A549 (cell line): Measurements from ENCODE around the gene HBG2.

Experiments used
- ATOH8 ChIP-seq: fragments of 250-450 bp; sonication (Bioruptor Pico); IDR thresholded peaks from 2 replicates; pipeline ENCODE4 v1.5.0; 2020; ENCODE audit warnings: low read depth, mild to moderate bottlenecking, moderate library complexity
- CTCF ChIP-seq: fragments of >200 bp; sonication (Bioruptor Twin); formaldehyde crosslinking; IDR thresholded peaks from 3 replicates; pipeline ENCODE4 v1.5.1; 2016
- NR3C1 ChIP-seq: fragments of >200 bp; sonication (Bioruptor Twin); formaldehyde crosslinking; IDR thresholded peaks from 3 replicates; pipeline ENCODE4 v1.6.1; 2017
- POLR2A ChIP-seq: IDR thresholded peaks from 2 replicates; pipeline ENCODE4 v1.6.1; 2012; ENCODE audit warnings: mild to moderate bottlenecking, low read length
- RAD21 ChIP-seq, 2 experiments: fragments of >200 bp in 1 of 2; sonication (Bioruptor Twin) in 1 of 2; formaldehyde crosslinking in 1 of 2; IDR thresholded peaks in 1 of 2; conservative IDR thresholded peaks in 1 of 2; 2 replicates in 1 of 2; 3 replicates in 1 of 2; pipeline ENCODE4 v1.6.1; 2012 to 2018; ENCODE audit warnings: inconsistent platforms in 1 of 2
- SMC3 ChIP-seq: fragments of >200 bp; sonication (Bioruptor Twin); formaldehyde crosslinking; IDR thresholded peaks from 3 replicates; pipeline ENCODE4 v1.6.1; 2018; ENCODE audit warnings: inconsistent platforms
- ZFP36 ChIP-seq: fragments of 450-650 bp; IDR thresholded peaks from 2 replicates; pipeline ENCODE4 v1.6.1; 2014; ENCODE audit warnings: borderline replicate concordance; ENCODE audit not compliant: partially characterized antibody
- TF ChIP-seq, protein P1 (sequence below): IDR thresholded peaks from 2 replicates; pipeline ENCODE4 v1.6.1; 2012; ENCODE audit warnings: low read depth, borderline replicate concordance

DNA sequence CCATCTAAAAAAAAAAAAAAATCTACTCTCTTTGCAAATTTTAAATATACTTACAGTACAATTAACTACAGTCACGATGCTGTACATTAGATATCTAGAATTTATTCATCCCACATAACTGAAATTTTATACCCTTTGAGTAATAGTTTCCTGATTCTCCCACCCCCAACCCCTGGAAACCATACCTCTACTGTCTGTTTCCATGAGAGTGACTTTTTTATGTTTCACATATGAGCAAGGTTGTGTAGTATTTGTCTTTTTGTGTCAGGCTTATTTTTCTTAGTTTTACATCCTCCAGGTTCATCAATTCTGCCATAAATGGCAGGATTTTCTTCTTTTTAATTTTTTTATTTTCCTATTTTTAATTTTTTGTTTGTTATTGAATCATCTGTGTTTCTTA, 30.9 kb downstream of the HBG2 start:
- TF ChIP-seq POLR2A (no peak), ZFP36 (no peak), SMC3 (no peak), NR3C1 (no peak), RAD21 (conservative IDR thresholded peaks at IDR 0.05 in 1 of 2, IDR thresholded peaks at IDR 0.05 in 1 of 2) (no peak), CTCF (no peak), ATOH8 (CRISPR knock-in tag) (no peak)
- TF ChIP-seq, protein P1, sequence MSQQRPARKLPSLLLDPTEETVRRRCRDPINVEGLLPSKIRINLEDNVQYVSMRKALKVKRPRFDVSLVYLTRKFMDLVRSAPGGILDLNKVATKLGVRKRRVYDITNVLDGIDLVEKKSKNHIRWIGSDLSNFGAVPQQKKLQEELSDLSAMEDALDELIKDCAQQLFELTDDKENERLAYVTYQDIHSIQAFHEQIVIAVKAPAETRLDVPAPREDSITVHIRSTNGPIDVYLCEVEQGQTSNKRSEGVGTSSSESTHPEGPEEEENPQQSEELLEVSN = no peak
